HL-60 (cell line): ENCODE data around the gene ITGA4.

Experiments
- DNase-seq, 2 experiments: peaks; one replicate each; pipeline ENCODE4 v3.0.0-alpha.2; 2010 to 2020; ENCODE audit warnings: low read depth in 1 of 2, low spot score in 1 of 2
- H3K27ac ChIP-seq: fragments of 250-450 bp; sonication (Bioruptor Pico); replicated peaks from 2 replicates; pipeline ENCODE4 v1.5.1; 2020; ENCODE audit warnings: mild to moderate bottlenecking, moderate library complexity
- H3K27me3 ChIP-seq: fragments of 250-450 bp; sonication (Bioruptor Pico); 2 replicates; pipeline ENCODE4 v1.5.1; 2021; ENCODE audit warnings: mild to moderate bottlenecking, moderate library complexity; ENCODE audit not compliant: insufficient read depth, poor library complexity, severe bottlenecking
- H3K4me3 ChIP-seq: replicated peaks from 2 replicates; pipeline ENCODE4 v1.5.1; 2011; ENCODE audit warnings: mild to moderate bottlenecking, control low read depth, low read length; ENCODE audit not compliant: insufficient read depth
- CTCF ChIP-seq: IDR thresholded peaks from one replicate; pipeline ENCODE4 v1.5.1; 2011; ENCODE audit warnings: low read length, control low read depth, inconsistent platforms; ENCODE audit not compliant: insufficient read depth
- GABPA ChIP-seq: IDR thresholded peaks from 2 replicates; pipeline ENCODE4 v1.6.1; 2012; ENCODE audit warnings: low read depth
- POLR2AphosphoS5 ChIP-seq: IDR thresholded peaks from 2 replicates; pipeline ENCODE4 v1.6.1; 2012; ENCODE audit warnings: low read depth
- SPI1 ChIP-seq: IDR thresholded peaks from 2 replicates; pipeline ENCODE4 v1.6.1; 2012; ENCODE audit warnings: low read depth, mild to moderate bottlenecking, borderline replicate concordance
- TF ChIP-seq, protein P1 (sequence below): IDR thresholded peaks from 2 replicates; pipeline ENCODE4 v1.6.1; 2012; ENCODE audit warnings: low read depth; ENCODE audit not compliant: insufficient replicate concordance

The ITGA4 gene

GRCh38 chr2:181566334-181567032 is 109.3 kb downstream of the ITGA4 start:
- TF ChIP-seq POLR2AphosphoS5 (no peak), GABPA (no peak), CTCF (no peak), SPI1 (no peak)
- TF ChIP-seq, protein P1, sequence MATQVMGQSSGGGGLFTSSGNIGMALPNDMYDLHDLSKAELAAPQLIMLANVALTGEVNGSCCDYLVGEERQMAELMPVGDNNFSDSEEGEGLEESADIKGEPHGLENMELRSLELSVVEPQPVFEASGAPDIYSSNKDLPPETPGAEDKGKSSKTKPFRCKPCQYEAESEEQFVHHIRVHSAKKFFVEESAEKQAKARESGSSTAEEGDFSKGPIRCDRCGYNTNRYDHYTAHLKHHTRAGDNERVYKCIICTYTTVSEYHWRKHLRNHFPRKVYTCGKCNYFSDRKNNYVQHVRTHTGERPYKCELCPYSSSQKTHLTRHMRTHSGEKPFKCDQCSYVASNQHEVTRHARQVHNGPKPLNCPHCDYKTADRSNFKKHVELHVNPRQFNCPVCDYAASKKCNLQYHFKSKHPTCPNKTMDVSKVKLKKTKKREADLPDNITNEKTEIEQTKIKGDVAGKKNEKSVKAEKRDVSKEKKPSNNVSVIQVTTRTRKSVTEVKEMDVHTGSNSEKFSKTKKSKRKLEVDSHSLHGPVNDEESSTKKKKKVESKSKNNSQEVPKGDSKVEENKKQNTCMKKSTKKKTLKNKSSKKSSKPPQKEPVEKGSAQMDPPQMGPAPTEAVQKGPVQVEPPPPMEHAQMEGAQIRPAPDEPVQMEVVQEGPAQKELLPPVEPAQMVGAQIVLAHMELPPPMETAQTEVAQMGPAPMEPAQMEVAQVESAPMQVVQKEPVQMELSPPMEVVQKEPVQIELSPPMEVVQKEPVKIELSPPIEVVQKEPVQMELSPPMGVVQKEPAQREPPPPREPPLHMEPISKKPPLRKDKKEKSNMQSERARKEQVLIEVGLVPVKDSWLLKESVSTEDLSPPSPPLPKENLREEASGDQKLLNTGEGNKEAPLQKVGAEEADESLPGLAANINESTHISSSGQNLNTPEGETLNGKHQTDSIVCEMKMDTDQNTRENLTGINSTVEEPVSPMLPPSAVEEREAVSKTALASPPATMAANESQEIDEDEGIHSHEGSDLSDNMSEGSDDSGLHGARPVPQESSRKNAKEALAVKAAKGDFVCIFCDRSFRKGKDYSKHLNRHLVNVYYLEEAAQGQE, result no peak
- Histone ChIP-seq H3K27ac (no peak overlapping the region), H3K4me3 (no peak overlapping the region), H3K27me3 (no peaks in the 10 kb centered on the region)
- no peak for DNase-seq

DNA sequence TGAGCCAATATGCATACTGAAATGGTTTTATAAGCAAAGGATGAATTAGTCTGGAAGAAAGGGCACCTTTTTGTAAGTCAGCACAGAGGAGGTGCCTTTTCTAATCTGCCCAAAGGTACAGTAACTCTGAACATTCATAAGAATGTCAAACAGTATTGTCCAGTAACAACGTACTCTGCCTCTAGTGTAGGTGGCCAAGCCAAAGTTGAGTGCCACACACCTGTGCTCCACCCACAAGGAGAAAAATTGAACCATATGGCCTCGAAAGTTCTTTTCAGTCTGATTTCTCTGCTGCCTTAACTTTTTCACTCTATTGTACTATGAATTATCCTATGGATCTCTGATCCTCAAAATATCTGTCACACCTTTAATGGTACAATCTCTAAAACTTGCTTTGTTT is 112.9 kb downstream of the ITGA4 start:
- no peaks in the 10 kb centered on the region for H3K27me3 ChIP-seq
- no peak overlapping the region for H3K4me3 ChIP-seq
- DNase-seq, result no peak
- H3K27ac ChIP-seq, result no peak overlapping the region
- TF ChIP-seq CTCF (no peak), SPI1 (no peak), GABPA (no peak), POLR2AphosphoS5 (no peak)
- TF ChIP-seq, protein P1, result no peak

GRCh38 chr2:181570833-181571661 is 113.9 kb downstream of the ITGA4 start:
- H3K4me3 ChIP-seq, result no peak overlapping the region
- TF ChIP-seq GABPA (no peak), POLR2AphosphoS5 (no peak), SPI1 (no peak), CTCF (peak; percentile 2)
- TF ChIP-seq, protein P1, result no peak
- no peak for DNase-seq
- H3K27me3 ChIP-seq, result no peaks in the 10 kb centered on the region
- no peak overlapping the region for H3K27ac ChIP-seq
